GM12878 (cell line): ENCODE results near the gene SCN10A.

Experiments
- CREM ChIP-seq: IDR thresholded peaks from 2 replicates; pipeline ENCODE4 v1.6.1; 2014; ENCODE audit warnings: antibody characterized with exemption, low read depth
- EP300 ChIP-seq, 2 experiments: fragments of 150-350 bp in 1 of 2; IDR thresholded peaks; 2 replicates each; pipeline ENCODE4 v1.6.1; 2011 to 2012; ENCODE audit warnings: low read depth in 2 of 2, low read length in 2 of 2, borderline replicate concordance in 1 of 2, improper control_type of control experiment in 1 of 2, inconsistent platforms in 1 of 2; ENCODE audit not compliant: control insufficient read depth in 1 of 2
- HDAC2 ChIP-seq: fragments of 200-600 bp; sonication (generic); IDR thresholded peaks from 2 replicates; pipeline ENCODE4 v1.6.1; 2017
- POLR2A ChIP-seq: IDR thresholded peaks from 2 replicates; pipeline ENCODE4 v1.6.1; 2011; ENCODE audit warnings: low read depth, mild to moderate bottlenecking, low read length
- RAD21 ChIP-seq: IDR thresholded peaks from 2 replicates; pipeline ENCODE4 v1.6.1; 2011; ENCODE audit warnings: mild to moderate bottlenecking, low read depth, low read length, moderate library complexity; ENCODE audit not compliant: insufficient read depth
- RFX5 ChIP-seq: IDR thresholded peaks from 2 replicates; pipeline ENCODE4 v1.6.1; 2011; ENCODE audit warnings: low read depth, low read length, improper control_type of control experiment
- TBL1XR1 ChIP-seq: IDR thresholded peaks from 2 replicates; pipeline ENCODE4 v1.6.1; 2012; ENCODE audit warnings: low read depth, low read length, improper control_type of control experiment
- TF ChIP-seq, protein P1 (sequence below): IDR thresholded peaks from 2 replicates; pipeline ENCODE4 v1.6.1; 2011; ENCODE audit warnings: low read depth, low read length, improper control_type of control experiment, borderline replicate concordance
- TF ChIP-seq, protein P2 (sequence below): fragments of 450-650 bp; IDR thresholded peaks from 2 replicates; pipeline ENCODE4 v1.6.1; 2016; ENCODE audit warnings: mild to moderate bottlenecking
- TF ChIP-seq, protein P3 (sequence below), 3 experiments: IDR thresholded peaks in 2 of 3; conservative IDR thresholded peaks in 1 of 3; 2 replicates each; pipeline ENCODE4 v1.5.1; 2011; ENCODE audit warnings: low read depth in 3 of 3, low read length in 3 of 3, mild to moderate bottlenecking in 3 of 3, control low read depth in 2 of 3, moderate library complexity in 2 of 3, inconsistent platforms in 1 of 3, mixed read lengths in 1 of 3; ENCODE audit not compliant: control insufficient read depth in 2 of 3, insufficient read depth in 1 of 3; ENCODE audit errors: extremely low read depth in 1 of 3
- TF ChIP-seq, protein P4 (sequence below): fragments of 450-650 bp; IDR thresholded peaks from 2 replicates; pipeline ENCODE4 v1.6.1; 2017; ENCODE audit warnings: mild to moderate bottlenecking, moderate library complexity

DNA sequence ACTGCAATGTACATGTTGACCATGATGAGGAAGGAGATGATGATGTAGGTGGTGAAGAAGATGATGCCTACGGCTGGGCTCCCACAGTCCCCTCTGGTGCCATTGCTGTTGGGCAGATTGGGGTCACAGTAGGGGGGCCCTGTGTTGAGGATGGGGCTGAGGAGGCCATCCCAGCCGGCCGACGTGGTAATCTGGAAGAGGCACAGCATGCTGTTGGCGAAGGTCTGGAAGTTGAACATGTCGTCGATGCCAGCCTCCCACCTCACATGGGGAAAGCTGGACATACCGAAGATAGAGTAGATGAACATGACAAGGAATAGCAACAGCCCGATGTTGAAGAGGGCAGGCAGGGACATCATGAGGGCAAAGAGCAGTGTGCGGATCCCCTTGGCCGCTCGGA is 118.0 kb downstream of the SCN10A start:
- TF ChIP-seq RAD21 (no peak), RFX5 (no peak), EP300 (IDR thresholded peaks at IDR 0.05; ENCODE audit: borderline replicate concordance in 1 of 2, control insufficient read depth in 1 of 2, low read depth in 2 of 2, low read length in 2 of 2) (no peak), POLR2A (no peak), HDAC2 (no peak), TBL1XR1 (no peak), CREM (no peak)
- TF ChIP-seq, protein P1, sequence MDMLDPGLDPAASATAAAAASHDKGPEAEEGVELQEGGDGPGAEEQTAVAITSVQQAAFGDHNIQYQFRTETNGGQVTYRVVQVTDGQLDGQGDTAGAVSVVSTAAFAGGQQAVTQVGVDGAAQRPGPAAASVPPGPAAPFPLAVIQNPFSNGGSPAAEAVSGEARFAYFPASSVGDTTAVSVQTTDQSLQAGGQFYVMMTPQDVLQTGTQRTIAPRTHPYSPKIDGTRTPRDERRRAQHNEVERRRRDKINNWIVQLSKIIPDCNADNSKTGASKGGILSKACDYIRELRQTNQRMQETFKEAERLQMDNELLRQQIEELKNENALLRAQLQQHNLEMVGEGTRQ, result no peak
- TF ChIP-seq, protein P2, sequence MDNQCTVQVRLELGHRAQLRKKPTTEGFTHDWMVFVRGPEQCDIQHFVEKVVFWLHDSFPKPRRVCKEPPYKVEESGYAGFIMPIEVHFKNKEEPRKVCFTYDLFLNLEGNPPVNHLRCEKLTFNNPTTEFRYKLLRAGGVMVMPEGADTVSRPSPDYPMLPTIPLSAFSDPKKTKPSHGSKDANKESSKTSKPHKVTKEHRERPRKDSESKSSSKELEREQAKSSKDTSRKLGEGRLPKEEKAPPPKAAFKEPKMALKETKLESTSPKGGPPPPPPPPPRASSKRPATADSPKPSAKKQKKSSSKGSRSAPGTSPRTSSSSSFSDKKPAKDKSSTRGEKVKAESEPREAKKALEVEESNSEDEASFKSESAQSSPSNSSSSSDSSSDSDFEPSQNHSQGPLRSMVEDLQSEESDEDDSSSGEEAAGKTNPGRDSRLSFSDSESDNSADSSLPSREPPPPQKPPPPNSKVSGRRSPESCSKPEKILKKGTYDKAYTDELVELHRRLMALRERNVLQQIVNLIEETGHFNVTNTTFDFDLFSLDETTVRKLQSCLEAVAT, result no peak
- TF ChIP-seq, protein P3, sequence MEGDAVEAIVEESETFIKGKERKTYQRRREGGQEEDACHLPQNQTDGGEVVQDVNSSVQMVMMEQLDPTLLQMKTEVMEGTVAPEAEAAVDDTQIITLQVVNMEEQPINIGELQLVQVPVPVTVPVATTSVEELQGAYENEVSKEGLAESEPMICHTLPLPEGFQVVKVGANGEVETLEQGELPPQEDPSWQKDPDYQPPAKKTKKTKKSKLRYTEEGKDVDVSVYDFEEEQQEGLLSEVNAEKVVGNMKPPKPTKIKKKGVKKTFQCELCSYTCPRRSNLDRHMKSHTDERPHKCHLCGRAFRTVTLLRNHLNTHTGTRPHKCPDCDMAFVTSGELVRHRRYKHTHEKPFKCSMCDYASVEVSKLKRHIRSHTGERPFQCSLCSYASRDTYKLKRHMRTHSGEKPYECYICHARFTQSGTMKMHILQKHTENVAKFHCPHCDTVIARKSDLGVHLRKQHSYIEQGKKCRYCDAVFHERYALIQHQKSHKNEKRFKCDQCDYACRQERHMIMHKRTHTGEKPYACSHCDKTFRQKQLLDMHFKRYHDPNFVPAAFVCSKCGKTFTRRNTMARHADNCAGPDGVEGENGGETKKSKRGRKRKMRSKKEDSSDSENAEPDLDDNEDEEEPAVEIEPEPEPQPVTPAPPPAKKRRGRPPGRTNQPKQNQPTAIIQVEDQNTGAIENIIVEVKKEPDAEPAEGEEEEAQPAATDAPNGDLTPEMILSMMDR (IDR thresholded peaks at IDR 0.05 in 2 of 3, conservative IDR thresholded peaks at IDR 0.05 in 1 of 3; ENCODE audit: control insufficient read depth in 2 of 3, extremely low read depth in 1 of 3, insufficient read depth in 1 of 3, low read depth in 3 of 3, low read length in 3 of 3), result no peak
- TF ChIP-seq, protein P4, sequence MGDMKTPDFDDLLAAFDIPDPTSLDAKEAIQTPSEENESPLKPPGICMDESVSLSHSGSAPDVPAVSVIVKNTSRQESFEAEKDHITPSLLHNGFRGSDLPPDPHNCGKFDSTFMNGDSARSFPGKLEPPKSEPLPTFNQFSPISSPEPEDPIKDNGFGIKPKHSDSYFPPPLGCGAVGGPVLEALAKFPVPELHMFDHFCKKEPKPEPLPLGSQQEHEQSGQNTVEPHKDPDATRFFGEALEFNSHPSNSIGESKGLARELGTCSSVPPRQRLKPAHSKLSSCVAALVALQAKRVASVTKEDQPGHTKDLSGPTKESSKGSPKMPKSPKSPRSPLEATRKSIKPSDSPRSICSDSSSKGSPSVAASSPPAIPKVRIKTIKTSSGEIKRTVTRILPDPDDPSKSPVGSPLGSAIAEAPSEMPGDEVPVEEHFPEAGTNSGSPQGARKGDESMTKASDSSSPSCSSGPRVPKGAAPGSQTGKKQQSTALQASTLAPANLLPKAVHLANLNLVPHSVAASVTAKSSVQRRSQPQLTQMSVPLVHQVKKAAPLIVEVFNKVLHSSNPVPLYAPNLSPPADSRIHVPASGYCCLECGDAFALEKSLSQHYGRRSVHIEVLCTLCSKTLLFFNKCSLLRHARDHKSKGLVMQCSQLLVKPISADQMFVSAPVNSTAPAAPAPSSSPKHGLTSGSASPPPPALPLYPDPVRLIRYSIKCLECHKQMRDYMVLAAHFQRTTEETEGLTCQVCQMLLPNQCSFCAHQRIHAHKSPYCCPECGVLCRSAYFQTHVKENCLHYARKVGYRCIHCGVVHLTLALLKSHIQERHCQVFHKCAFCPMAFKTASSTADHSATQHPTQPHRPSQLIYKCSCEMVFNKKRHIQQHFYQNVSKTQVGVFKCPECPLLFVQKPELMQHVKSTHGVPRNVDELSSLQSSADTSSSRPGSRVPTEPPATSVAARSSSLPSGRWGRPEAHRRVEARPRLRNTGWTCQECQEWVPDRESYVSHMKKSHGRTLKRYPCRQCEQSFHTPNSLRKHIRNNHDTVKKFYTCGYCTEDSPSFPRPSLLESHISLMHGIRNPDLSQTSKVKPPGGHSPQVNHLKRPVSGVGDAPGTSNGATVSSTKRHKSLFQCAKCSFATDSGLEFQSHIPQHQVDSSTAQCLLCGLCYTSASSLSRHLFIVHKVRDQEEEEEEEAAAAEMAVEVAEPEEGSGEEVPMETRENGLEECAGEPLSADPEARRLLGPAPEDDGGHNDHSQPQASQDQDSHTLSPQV, result no peak
